ENCODE measurements around the gene COL18A1. TPM values are rescaled to one million over a fixed set of nuclear protein-coding genes. Genes with fewer than 3 reads are reported as not detected.

Gene COL18A1
- total and polyA plus RNA-seq, 3 experiments from 2014 or later = 1.9 to 4.7 (median 2.2) TPM

- no peak overlapping the region for H3K27ac ChIP-seq (ENCODE audit: low read depth, low read length)
- no peak overlapping the region for H3K4me3 ChIP-seq (ENCODE audit: low read length)
- Mint-ChIP-seq H3K4me1 (no peaks in the 10 kb centered on the region), H3K4me3 (no peak overlapping the region), H3K36me3 (no peaks in the 10 kb centered on the region), H3K9me3 (no peaks in the 10 kb centered on the region), H3K27ac (no peak overlapping the region), H3K27me3 (peaks cover 0 to 6% of the 10 kb centered on the region in 2 donors)
- H3K27me3 ChIP-seq (ENCODE audit: insufficient read depth, low read length, poor library complexity, severe bottlenecking) = no peaks in the 10 kb centered on the region
- CTCF ChIA-PET = no interaction called here
- no peaks in the 10 kb centered on the region for H3K9me3 ChIP-seq (ENCODE audit: low read length)
- DNase-seq = no peak
- no peaks in the 10 kb centered on the region for H3K4me1 ChIP-seq (ENCODE audit: insufficient read depth, low read length)
- H3K36me3 ChIP-seq (ENCODE audit: insufficient read depth, low read length) = no peaks in the 10 kb centered on the region
- POLR2A ChIA-PET = no interaction called here
Observed at GRCh38 chr21:45427331-45428271, 22.6 kb downstream of the COL18A1 start.

- Mint-ChIP-seq H3K4me1 (no peaks in the 10 kb centered on the region), H3K27ac (no peak overlapping the region), H3K27me3 (peaks cover 0 to 13% of the 10 kb centered on the region in 2 donors), H3K9me3 (no peaks in the 10 kb centered on the region), H3K36me3 (no peaks in the 10 kb centered on the region), H3K4me3 (no peak overlapping the region)
- Histone ChIP-seq H3K9me3 (ENCODE audit: low read length) (no peaks in the 10 kb centered on the region), H3K4me1 (ENCODE audit: insufficient read depth, low read length) (no peaks in the 10 kb centered on the region), H3K36me3 (ENCODE audit: insufficient read depth, low read length) (no peaks in the 10 kb centered on the region), H3K27me3 (ENCODE audit: insufficient read depth, low read length, poor library complexity, severe bottlenecking) (no peaks in the 10 kb centered on the region), H3K27ac (ENCODE audit: low read depth, low read length) (no peak overlapping the region), H3K4me3 (ENCODE audit: low read length) (no peak overlapping the region)
- ChIA-PET CTCF (no interaction called here), POLR2A (no interaction called here)
- DNase-seq = no peak
Observed at GRCh38 chr21:45428534-45428933, 23.6 kb downstream of the COL18A1 start.

DNA sequence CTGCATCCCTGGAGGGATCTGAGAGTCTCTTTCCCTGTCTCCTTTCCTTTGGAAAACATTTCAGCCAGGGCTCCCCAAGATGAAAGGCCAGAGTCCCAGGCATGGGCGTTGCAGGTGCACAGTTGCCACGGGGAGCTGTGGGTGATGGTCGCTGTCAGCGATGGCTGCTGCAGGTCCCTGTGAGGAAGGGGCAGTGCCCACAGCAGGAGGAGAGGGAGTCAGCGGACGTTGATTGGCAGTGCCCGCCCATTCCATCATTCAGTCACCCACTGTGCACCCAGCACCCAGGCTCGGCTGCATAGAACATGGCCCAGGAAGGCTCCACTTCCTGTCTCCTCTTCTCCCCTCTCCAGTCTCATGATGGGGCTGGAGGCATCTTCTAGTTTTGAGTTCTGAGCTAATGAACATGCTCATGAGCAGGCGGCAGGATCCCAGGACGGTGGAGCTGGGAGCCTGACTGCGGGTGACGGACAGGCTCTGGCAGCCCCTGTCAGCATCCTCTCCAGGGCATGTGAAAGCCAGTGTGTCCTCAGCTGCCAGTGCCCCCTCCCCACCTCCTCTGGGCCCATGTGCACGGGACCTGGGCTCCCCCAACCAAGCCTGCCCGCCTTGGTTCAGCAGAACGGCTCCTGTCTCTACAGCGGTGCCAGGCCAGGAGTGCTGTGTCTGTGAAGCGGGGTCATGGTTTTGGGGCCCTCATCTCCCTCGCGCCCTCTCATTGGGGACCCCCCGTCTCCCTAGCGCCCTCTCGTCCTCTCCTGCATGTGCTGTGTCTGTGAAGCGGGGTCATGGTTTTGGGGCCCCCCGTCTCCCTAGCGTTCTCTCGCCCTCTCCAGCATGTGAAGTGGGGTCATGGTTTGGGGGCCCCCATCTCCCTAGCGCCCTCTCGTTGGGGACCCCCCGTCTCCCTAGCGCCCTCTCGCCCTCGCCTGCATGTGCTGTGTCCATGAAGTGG is 24.5 kb downstream of the COL18A1 start:
- peaks cover 0 to 18% of the 10 kb centered on the region in 2 donors for H3K27me3 Mint-ChIP-seq

GRCh38 chr21:45430521-45431501 is 25.8 kb downstream of the COL18A1 start:
- Mint-ChIP-seq H3K4me3 (no peak overlapping the region), H3K9me3 (no peaks in the 10 kb centered on the region), H3K27me3 (peaks cover 1 to 23% of the 10 kb centered on the region in 2 donors), H3K36me3 (no peaks in the 10 kb centered on the region), H3K27ac (no peak overlapping the region), H3K4me1 (no peaks in the 10 kb centered on the region)
- Histone ChIP-seq H3K4me3 (ENCODE audit: low read length) (no peak overlapping the region), H3K27me3 (ENCODE audit: insufficient read depth, low read length, poor library complexity, severe bottlenecking) (no peaks in the 10 kb centered on the region), H3K27ac (ENCODE audit: low read depth, low read length) (no peak overlapping the region), H3K36me3 (ENCODE audit: insufficient read depth, low read length) (no peaks in the 10 kb centered on the region), H3K4me1 (ENCODE audit: insufficient read depth, low read length) (no peaks in the 10 kb centered on the region), H3K9me3 (ENCODE audit: low read length) (no peaks in the 10 kb centered on the region)
- ChIA-PET CTCF (interaction anchor here (1.1 kb wide), 1 partner anchor 9 kb away, joined by 3 read pairs; no protein-coding TSS in a partner anchor), POLR2A (no interaction called here)
- DNase-seq = no peak

More for the DNA sequence above, 24.5 kb downstream of the COL18A1 start:
- Histone ChIP-seq H3K4me3 (ENCODE audit: low read length) (no peak overlapping the region), H3K27me3 (ENCODE audit: insufficient read depth, low read length, poor library complexity, severe bottlenecking) (no peaks in the 10 kb centered on the region), H3K9me3 (ENCODE audit: low read length) (no peaks in the 10 kb centered on the region), H3K27ac (ENCODE audit: low read depth, low read length) (no peak overlapping the region), H3K36me3 (ENCODE audit: insufficient read depth, low read length) (no peaks in the 10 kb centered on the region), H3K4me1 (ENCODE audit: insufficient read depth, low read length) (no peaks in the 10 kb centered on the region)
- H3K4me3 Mint-ChIP-seq = no peak overlapping the region
- H3K4me1 Mint-ChIP-seq = no peaks in the 10 kb centered on the region
- H3K9me3 Mint-ChIP-seq = no peaks in the 10 kb centered on the region
- CTCF ChIA-PET = interaction anchor here (1.1 kb wide), 1 partner anchor 10 kb away, joined by 3 read pairs; no protein-coding TSS in a partner anchor
- DNase-seq = no peak
- H3K36me3 Mint-ChIP-seq = no peaks in the 10 kb centered on the region
- POLR2A ChIA-PET = no interaction called here
- H3K27ac Mint-ChIP-seq = no peak overlapping the region

- H3K4me1 Mint-ChIP-seq = no peaks in the 10 kb centered on the region
- H3K4me1 ChIP-seq (ENCODE audit: insufficient read depth, low read length) = no peaks in the 10 kb centered on the region
- no peaks in the 10 kb centered on the region for H3K36me3 Mint-ChIP-seq
- no peaks in the 10 kb centered on the region for H3K27me3 ChIP-seq (ENCODE audit: insufficient read depth, low read length, poor library complexity, severe bottlenecking)
- H3K36me3 ChIP-seq (ENCODE audit: insufficient read depth, low read length) = no peaks in the 10 kb centered on the region
- no peak for DNase-seq
- H3K27ac ChIP-seq (ENCODE audit: low read depth, low read length) = no peak overlapping the region
- no peak overlapping the region for H3K4me3 Mint-ChIP-seq
- H3K9me3 Mint-ChIP-seq = no peaks in the 10 kb centered on the region
- H3K4me3 ChIP-seq (ENCODE audit: low read length) = no peak overlapping the region
- CTCF ChIA-PET = no interaction called here
- POLR2A ChIA-PET = no interaction called here
- H3K9me3 ChIP-seq (ENCODE audit: low read length) = no peaks in the 10 kb centered on the region
- peaks cover 5 to 29% of the 10 kb centered on the region in 2 donors for H3K27me3 Mint-ChIP-seq
- no peak overlapping the region for H3K27ac Mint-ChIP-seq
Observed at GRCh38 chr21:45431781-45432572, 27.0 kb downstream of the COL18A1 start.

GRCh38 chr21:45432575-45433255 is 27.8 kb downstream of the COL18A1 start:
- H3K9me3 Mint-ChIP-seq = no peaks in the 10 kb centered on the region
- ChIA-PET CTCF (no interaction called here), POLR2A (no interaction called here)
- H3K27me3 Mint-ChIP-seq = peaks cover 5 to 29% of the 10 kb centered on the region in 2 donors
- Histone ChIP-seq H3K9me3 (ENCODE audit: low read length) (no peaks in the 10 kb centered on the region), H3K36me3 (ENCODE audit: insufficient read depth, low read length) (no peaks in the 10 kb centered on the region), H3K4me3 (ENCODE audit: low read length) (no peak overlapping the region), H3K27ac (ENCODE audit: low read depth, low read length) (no peak overlapping the region), H3K4me1 (ENCODE audit: insufficient read depth, low read length) (no peaks in the 10 kb centered on the region), H3K27me3 (ENCODE audit: insufficient read depth, low read length, poor library complexity, severe bottlenecking) (no peaks in the 10 kb centered on the region)
- no peak overlapping the region for H3K4me3 Mint-ChIP-seq
- H3K36me3 Mint-ChIP-seq = no peaks in the 10 kb centered on the region
- no peak for DNase-seq
- no peaks in the 10 kb centered on the region for H3K4me1 Mint-ChIP-seq
- no peak overlapping the region for H3K27ac Mint-ChIP-seq

Data from CD8-positive, alpha-beta memory T cell (primary cell).